SK-N-SH (cell line): Measurements from ENCODE around the gene C19orf73.

Experiments used
- GABPA ChIP-seq: IDR thresholded peaks from 2 replicates; pipeline ENCODE4 v1.4.0; 2012; ENCODE audit warnings: low read depth, mild to moderate bottlenecking
- GATA2 ChIP-seq: sonication (generic); formaldehyde crosslinking; IDR thresholded peaks from 2 replicates; pipeline ENCODE4 v1.5.0; 2020; ENCODE audit warnings: mild to moderate bottlenecking, missing genetic modification reagents
- JUND ChIP-seq: IDR thresholded peaks from 2 replicates; pipeline ENCODE4 v1.4.0; 2012
- REST ChIP-seq: IDR thresholded peaks from 2 replicates; pipeline ENCODE4 v1.6.1; 2012; ENCODE audit warnings: mild to moderate bottlenecking, low read depth, low read length, moderate library complexity
- TF ChIP-seq, protein P1 (sequence below): fragments of 200-600 bp; sonication (generic); IDR thresholded peaks from 2 replicates; pipeline ENCODE4 v1.6.1; 2017; ENCODE audit warnings: antibody characterized with exemption, mild to moderate bottlenecking, moderate library complexity
- TF ChIP-seq, protein P2 (sequence below): IDR thresholded peaks from 2 replicates; pipeline ENCODE4 v1.4.0; 2012; ENCODE audit warnings: low read depth, borderline replicate concordance
- TF ChIP-seq, protein P3 (sequence below): fragments of 150-350 bp; IDR thresholded peaks from 2 replicates; pipeline ENCODE4 v1.6.1; 2017; ENCODE audit warnings: antibody characterized with exemption, low read length, low read depth, borderline replicate concordance

GRCh38 chr19:49111218-49111998 lies 7.5 kb downstream of the C19orf73 start:
- TF ChIP-seq GABPA, result no peak
- TF ChIP-seq, protein P1, sequence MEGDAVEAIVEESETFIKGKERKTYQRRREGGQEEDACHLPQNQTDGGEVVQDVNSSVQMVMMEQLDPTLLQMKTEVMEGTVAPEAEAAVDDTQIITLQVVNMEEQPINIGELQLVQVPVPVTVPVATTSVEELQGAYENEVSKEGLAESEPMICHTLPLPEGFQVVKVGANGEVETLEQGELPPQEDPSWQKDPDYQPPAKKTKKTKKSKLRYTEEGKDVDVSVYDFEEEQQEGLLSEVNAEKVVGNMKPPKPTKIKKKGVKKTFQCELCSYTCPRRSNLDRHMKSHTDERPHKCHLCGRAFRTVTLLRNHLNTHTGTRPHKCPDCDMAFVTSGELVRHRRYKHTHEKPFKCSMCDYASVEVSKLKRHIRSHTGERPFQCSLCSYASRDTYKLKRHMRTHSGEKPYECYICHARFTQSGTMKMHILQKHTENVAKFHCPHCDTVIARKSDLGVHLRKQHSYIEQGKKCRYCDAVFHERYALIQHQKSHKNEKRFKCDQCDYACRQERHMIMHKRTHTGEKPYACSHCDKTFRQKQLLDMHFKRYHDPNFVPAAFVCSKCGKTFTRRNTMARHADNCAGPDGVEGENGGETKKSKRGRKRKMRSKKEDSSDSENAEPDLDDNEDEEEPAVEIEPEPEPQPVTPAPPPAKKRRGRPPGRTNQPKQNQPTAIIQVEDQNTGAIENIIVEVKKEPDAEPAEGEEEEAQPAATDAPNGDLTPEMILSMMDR, result no peak
- TF ChIP-seq, protein P2, sequence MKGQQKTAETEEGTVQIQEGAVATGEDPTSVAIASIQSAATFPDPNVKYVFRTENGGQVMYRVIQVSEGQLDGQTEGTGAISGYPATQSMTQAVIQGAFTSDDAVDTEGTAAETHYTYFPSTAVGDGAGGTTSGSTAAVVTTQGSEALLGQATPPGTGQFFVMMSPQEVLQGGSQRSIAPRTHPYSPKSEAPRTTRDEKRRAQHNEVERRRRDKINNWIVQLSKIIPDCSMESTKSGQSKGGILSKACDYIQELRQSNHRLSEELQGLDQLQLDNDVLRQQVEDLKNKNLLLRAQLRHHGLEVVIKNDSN, result no peak
- no peak for TF ChIP-seq REST
- TF ChIP-seq JUND, result no peak
- TF ChIP-seq, protein P3, sequence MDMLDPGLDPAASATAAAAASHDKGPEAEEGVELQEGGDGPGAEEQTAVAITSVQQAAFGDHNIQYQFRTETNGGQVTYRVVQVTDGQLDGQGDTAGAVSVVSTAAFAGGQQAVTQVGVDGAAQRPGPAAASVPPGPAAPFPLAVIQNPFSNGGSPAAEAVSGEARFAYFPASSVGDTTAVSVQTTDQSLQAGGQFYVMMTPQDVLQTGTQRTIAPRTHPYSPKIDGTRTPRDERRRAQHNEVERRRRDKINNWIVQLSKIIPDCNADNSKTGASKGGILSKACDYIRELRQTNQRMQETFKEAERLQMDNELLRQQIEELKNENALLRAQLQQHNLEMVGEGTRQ, result no peak
- TF ChIP-seq GATA2 (CRISPR knock-in tag), result no peak
